GM12878 (cell line): ENCODE data around the gene MAP1LC3B. TPM values are rescaled to one million over a fixed set of nuclear protein-coding genes. Genes with fewer than 3 reads are reported as not detected.

Experiments
- BACH1 ChIP-seq: fragments of 450-650 bp; IDR thresholded peaks from 2 replicates; pipeline ENCODE4 v1.6.1; 2017; ENCODE audit warnings: mild to moderate bottlenecking, borderline replicate concordance
- BHLHE40 ChIP-seq, 2 experiments: fragments of 450-650 bp in 1 of 2; IDR thresholded peaks; 2 replicates each; pipeline ENCODE4 v1.6.1; 2011 to 2017; ENCODE audit warnings: low read depth in 2 of 2, borderline replicate concordance in 1 of 2, improper control_type of control experiment in 1 of 2, low read length in 1 of 2, mild to moderate bottlenecking in 1 of 2
- CBX5 ChIP-seq: sonication (generic); IDR thresholded peaks from 2 replicates; pipeline ENCODE4 v1.6.1; 2016; ENCODE audit warnings: low read depth, moderate library complexity, mild to moderate bottlenecking, inconsistent platforms
- CREM ChIP-seq: IDR thresholded peaks from 2 replicates; pipeline ENCODE4 v1.6.1; 2014; ENCODE audit warnings: antibody characterized with exemption, low read depth
- E4F1 ChIP-seq: fragments of 450-650 bp; IDR thresholded peaks from 2 replicates; pipeline ENCODE4 v1.6.1; 2018; ENCODE audit warnings: borderline replicate concordance, mild to moderate bottlenecking; ENCODE audit not compliant: partially characterized antibody
- ELK1 ChIP-seq: IDR thresholded peaks from 2 replicates; pipeline ENCODE4 v1.6.1; 2012; ENCODE audit warnings: low read depth, low read length, improper control_type of control experiment
- FOS ChIP-seq: IDR thresholded peaks from 3 replicates; pipeline ENCODE4 v1.6.1; 2011; ENCODE audit warnings: borderline replicate concordance; ENCODE audit not compliant: insufficient read length; ENCODE audit errors: extremely low read depth
- GATAD2B ChIP-seq: fragments of 450-650 bp; conservative IDR thresholded peaks from 2 replicates; pipeline ENCODE4 v1.6.1; 2017; ENCODE audit warnings: low read depth, mild to moderate bottlenecking, moderate library complexity
- HDAC2 ChIP-seq: fragments of 200-600 bp; sonication (generic); IDR thresholded peaks from 2 replicates; pipeline ENCODE4 v1.6.1; 2017
- IRF5 ChIP-seq: fragments of 450-650 bp; IDR thresholded peaks from 2 replicates; pipeline ENCODE4 v1.6.1; 2017; ENCODE audit warnings: borderline replicate concordance
- MTA2 ChIP-seq: fragments of 450-650 bp; IDR thresholded peaks from 2 replicates; pipeline ENCODE4 v1.6.1; 2016; ENCODE audit warnings: low read depth, mild to moderate bottlenecking, moderate library complexity
- NR2C1 ChIP-seq: fragments of 450-650 bp; IDR thresholded peaks from 2 replicates; pipeline ENCODE4 v1.6.1; 2017; ENCODE audit warnings: antibody characterized with exemption, mild to moderate bottlenecking, moderate library complexity
- PAX5 ChIP-seq: IDR thresholded peaks from 2 replicates; pipeline ENCODE4 v1.6.1; 2011; ENCODE audit warnings: low read depth, low read length, borderline replicate concordance
- PKNOX1 ChIP-seq: fragments of 450-650 bp; IDR thresholded peaks from 2 replicates; pipeline ENCODE4 v1.6.1; 2016; ENCODE audit warnings: mild to moderate bottlenecking
- POU2F2 ChIP-seq: IDR thresholded peaks from 3 replicates; pipeline ENCODE4 v1.6.1; 2011; ENCODE audit warnings: low read depth, mild to moderate bottlenecking, low read length, borderline replicate concordance
- RB1 ChIP-seq: fragments of 450-650 bp; formaldehyde crosslinking; IDR thresholded peaks from 2 replicates; pipeline ENCODE4 v1.6.1; 2017; ENCODE audit warnings: mild to moderate bottlenecking, borderline replicate concordance
- RELA ChIP-seq: fragments of 450-650 bp; IDR thresholded peaks from 2 replicates; pipeline ENCODE4 v1.8.0; 2014; ENCODE audit warnings: borderline replicate concordance; ENCODE audit not compliant: partially characterized antibody
- RFX5 ChIP-seq: IDR thresholded peaks from 2 replicates; pipeline ENCODE4 v1.6.1; 2011; ENCODE audit warnings: low read depth, low read length, improper control_type of control experiment
- RUNX3 ChIP-seq: IDR thresholded peaks from 2 replicates; pipeline ENCODE4 v1.6.1; 2012; ENCODE audit warnings: low read length, inconsistent platforms
- SMARCA5 ChIP-seq: fragments of 450-650 bp; IDR thresholded peaks from 2 replicates; pipeline ENCODE4 v1.6.1; 2017; ENCODE audit warnings: mild to moderate bottlenecking
- SREBF2 ChIP-seq: IDR thresholded peaks from 2 replicates; pipeline ENCODE4 v1.6.1; 2012; ENCODE audit warnings: mild to moderate bottlenecking, low read length
- SUZ12 ChIP-seq: fragments of 200-600 bp; sonication (generic); IDR thresholded peaks from one replicate; pipeline ENCODE4 v1.6.1; 2018; ENCODE audit warnings: antibody characterized with exemption, mild to moderate bottlenecking; ENCODE audit not compliant: unreplicated experiment
- TARDBP ChIP-seq: IDR thresholded peaks from 2 replicates; pipeline ENCODE4 v1.6.1; 2016; ENCODE audit warnings: borderline replicate concordance
- ZNF622 ChIP-seq: fragments of 450-650 bp; IDR thresholded peaks from 2 replicates; pipeline ENCODE4 v1.6.1; 2017; ENCODE audit warnings: mild to moderate bottlenecking, inconsistent platforms
- polyA plus RNA-seq, 11 experiments: library from polyadenylated mRNA; depleted of rRNA in 4 of 11; unstranded in 6 of 11; stranded (reverse) in 5 of 11; fragments of >200 nt; fragmentation: Nextera tagmentation in 4 of 11; fragmentation: Illumina TruSeq in 1 of 11; extraction: Ambion mirVana in 4 of 11; extraction: Trizol in 1 of 11; gene quantifications; 1 replicate in 1 of 11; 2 replicates in 10 of 11; pipeline versions ENCODE4 v1.2.1 to v1.2.3, GENCODE V29; 2011 to 2016; ENCODE audit warnings: inconsistent platforms in 2 of 11, missing spikeins in 2 of 11, low read depth in 1 of 11
- total RNA-seq, 4 experiments: library from RNA; depleted of rRNA in 3 of 4; stranded (reverse); fragments of >200 nt in 3 of 4; fragmentation: Illumina TruSeq in 1 of 4; extraction: Trizol in 1 of 4; gene quantifications; 2 replicates each; pipeline versions ENCODE4 v1.2.1 to v1.2.3, GENCODE V29; 2013 to 2021
- TF ChIP-seq, protein P1 (sequence below): IDR thresholded peaks from 2 replicates; pipeline ENCODE4 v1.6.1; 2012; ENCODE audit warnings: low read length, inconsistent platforms

Gene MAP1LC3B
- total and polyA plus RNA-seq, 10 of the 15 experiments (the other 5 are each of a cell fraction or from before 2014, with no cell fraction given): 6.1 to 42.8 (median 13.7) TPM

DNA sequence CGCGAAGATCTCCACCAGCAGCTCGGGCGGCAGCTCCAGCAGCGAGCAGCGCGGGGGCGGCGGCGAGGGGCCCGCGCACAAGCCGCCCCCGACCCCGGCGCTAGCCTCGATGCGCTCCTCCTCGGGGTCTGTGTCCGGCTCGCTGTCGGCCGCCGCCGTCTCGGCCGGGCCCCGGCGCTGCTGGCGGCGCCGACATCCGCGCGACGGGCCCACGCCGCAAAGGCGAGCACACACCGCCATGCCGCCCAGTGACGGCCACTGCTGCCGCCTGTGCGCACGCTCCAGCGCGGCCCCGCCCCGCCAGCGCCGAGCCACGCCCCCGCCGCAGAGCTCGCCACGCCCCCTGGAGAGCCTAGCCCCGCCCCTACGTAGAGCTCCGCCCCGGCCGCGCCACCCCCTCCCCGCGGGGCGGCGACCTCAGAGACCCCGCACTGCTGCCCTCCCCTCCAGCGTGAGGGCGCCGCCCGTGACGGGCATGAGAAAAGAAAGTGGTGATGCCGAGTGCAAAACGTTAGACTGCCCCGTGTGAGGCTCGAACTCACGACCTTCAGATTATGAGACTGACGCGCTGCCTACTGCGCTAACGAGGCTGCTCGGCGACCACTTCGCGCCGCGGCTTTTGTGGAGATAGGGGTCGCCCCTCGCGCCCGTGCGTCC is 8.5 kb upstream of the MAP1LC3B start, which contains the start of gene FBXO31 (continued):
- TF ChIP-seq IRF5 (no peak), RFX5 (no peak), RB1 (peak; percentile 50; the same call in 1 of the 2 replicates), CREM (peak; percentile 80), E4F1 (no peak), ZNF622 (no peak), CBX5 (0 out of 2 replicates have a peak, but pooled peaks have one; percentile 68), GATAD2B (peak; percentile 74), PAX5 (peak; percentile 71), BACH1 (peak; percentile 94), MTA2 (no peak), FOS (no peak), BHLHE40 (IDR thresholded peaks at IDR 0.05; ENCODE audit: borderline replicate concordance in 1 of 2, low read depth in 2 of 2, low read length in 1 of 2) (peak; percentile 80 to 86), POU2F2 (peak; percentile 47; the same call in 1 of the 3 replicates), NR2C1 (peak; percentile 47), RELA (peak; percentile 63), SUZ12 (no peak), HDAC2 (no peak), TARDBP (peak; percentile 99), RUNX3 (peak; percentile 64), ELK1 (peak; percentile 84), PKNOX1 (peak; percentile 70), SMARCA5 (peak; percentile 63), SREBF2 (peak; percentile 99)
- TF ChIP-seq, protein P1, sequence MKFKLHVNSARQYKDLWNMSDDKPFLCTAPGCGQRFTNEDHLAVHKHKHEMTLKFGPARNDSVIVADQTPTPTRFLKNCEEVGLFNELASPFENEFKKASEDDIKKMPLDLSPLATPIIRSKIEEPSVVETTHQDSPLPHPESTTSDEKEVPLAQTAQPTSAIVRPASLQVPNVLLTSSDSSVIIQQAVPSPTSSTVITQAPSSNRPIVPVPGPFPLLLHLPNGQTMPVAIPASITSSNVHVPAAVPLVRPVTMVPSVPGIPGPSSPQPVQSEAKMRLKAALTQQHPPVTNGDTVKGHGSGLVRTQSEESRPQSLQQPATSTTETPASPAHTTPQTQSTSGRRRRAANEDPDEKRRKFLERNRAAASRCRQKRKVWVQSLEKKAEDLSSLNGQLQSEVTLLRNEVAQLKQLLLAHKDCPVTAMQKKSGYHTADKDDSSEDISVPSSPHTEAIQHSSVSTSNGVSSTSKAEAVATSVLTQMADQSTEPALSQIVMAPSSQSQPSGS: no peak
